Neural progenitor cell (in vitro differentiated cells): ENCODE results near the gene VWA5B1.

Source experiments
- CTCF ChIP-seq: fragments of 200-600 bp; sonication (generic); IDR thresholded peaks from 2 replicates; pipeline ENCODE4 v1.5.1; 2017; ENCODE audit warnings: antibody characterized with exemption, mild to moderate bottlenecking
- EZH2 ChIP-seq: fragments of 200-600 bp; sonication (generic); IDR thresholded peaks from 2 replicates; pipeline ENCODE4 v1.6.1; 2017; ENCODE audit warnings: antibody characterized with exemption, mild to moderate bottlenecking, moderate library complexity

DNA sequence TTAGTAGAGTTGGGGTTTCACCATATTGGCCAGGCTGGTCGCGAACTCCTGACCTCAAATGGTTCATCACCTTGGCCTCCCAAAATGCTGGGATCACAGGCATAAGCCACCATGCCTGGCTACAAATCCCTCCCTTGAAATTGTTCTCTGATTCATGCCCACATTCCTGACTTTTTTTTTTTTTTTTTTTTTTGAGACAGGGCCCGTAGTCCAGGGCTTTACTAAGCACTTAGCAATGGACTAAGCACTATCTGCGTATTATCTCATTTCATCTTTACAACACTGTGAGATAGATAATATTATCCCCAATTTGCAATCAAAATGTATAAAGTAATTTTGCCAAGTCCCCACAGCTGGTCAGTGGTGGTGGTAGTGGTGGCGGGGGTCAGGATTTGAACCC, 58.9 kb downstream of the VWA5B1 start:
- TF ChIP-seq CTCF = no peak
- no peak for TF ChIP-seq EZH2
